Measurements from ENCODE around the gene PIP5KL1.

Gene PIP5KL1

GRCh38 chr9:127977009-127977883 is 46.7 kb upstream of the PIP5KL1 start:
- Histone ChIP-seq H3K27me3 (ENCODE audit: insufficient read depth, low read depth, severe bottlenecking) (no peaks in the 10 kb centered on the region), H3K36me3 (peaks cover 31% of the 10 kb centered on the region), H3K27ac (no peak overlapping the region), H3K4me3 (ENCODE audit: low read depth, low read length) (no peak overlapping the region), H3K9me3 (ENCODE audit: severe bottlenecking) (no peaks in the 10 kb centered on the region)
- DNase-seq = no peak
- TF ChIP-seq CTCF (IDR thresholded peaks at IDR 0.05; ENCODE audit: low read depth, low read length) = no peak

GRCh38 chr9:127976498-127976897 is 45.9 kb upstream of the PIP5KL1 start:
- Histone ChIP-seq H3K9me3 (ENCODE audit: severe bottlenecking) (no peaks in the 10 kb centered on the region), H3K27ac (no peak overlapping the region), H3K27me3 (ENCODE audit: insufficient read depth, low read depth, severe bottlenecking) (no peaks in the 10 kb centered on the region), H3K4me3 (ENCODE audit: low read depth, low read length) (no peak overlapping the region), H3K36me3 (peaks cover 31% of the 10 kb centered on the region)
- no peak for TF ChIP-seq CTCF (IDR thresholded peaks at IDR 0.05; ENCODE audit: low read depth, low read length)
- no peak for DNase-seq

GRCh38 chr9:127975376-127976315 is 45.1 kb upstream of the PIP5KL1 start:
- H3K4me3 ChIP-seq (ENCODE audit: low read depth, low read length) = no peak overlapping the region
- H3K27me3 ChIP-seq (ENCODE audit: insufficient read depth, low read depth, severe bottlenecking) = no peaks in the 10 kb centered on the region
- no peak for TF ChIP-seq CTCF (IDR thresholded peaks at IDR 0.05; ENCODE audit: low read depth, low read length)
- DNase-seq = no peak
- peaks cover 31% of the 10 kb centered on the region for H3K36me3 ChIP-seq
- H3K27ac ChIP-seq = no peak overlapping the region
- no peaks in the 10 kb centered on the region for H3K9me3 ChIP-seq (ENCODE audit: severe bottlenecking)

- no peak for TF ChIP-seq CTCF (IDR thresholded peaks at IDR 0.05; ENCODE audit: low read depth, low read length)
These were observed 44.2 kb upstream of the PIP5KL1 start for GRCh38 chr9:127974769-127975261.

GRCh38 chr9:127974001-127974768 is 43.6 kb upstream of the PIP5KL1 start:
- H3K36me3 ChIP-seq = peaks cover 31% of the 10 kb centered on the region
- H3K27ac ChIP-seq = no peak overlapping the region
- H3K4me3 ChIP-seq (ENCODE audit: low read depth, low read length) = no peak overlapping the region
- TF ChIP-seq CTCF (IDR thresholded peaks at IDR 0.05; ENCODE audit: low read depth, low read length) = no peak
- no peaks in the 10 kb centered on the region for H3K9me3 ChIP-seq (ENCODE audit: severe bottlenecking)
- H3K27me3 ChIP-seq (ENCODE audit: insufficient read depth, low read depth, severe bottlenecking) = no peaks in the 10 kb centered on the region
- no peak for DNase-seq

More at GRCh38 chr9:127974769-127975261, 44.2 kb upstream of the PIP5KL1 start:
- no peak overlapping the region for H3K4me3 ChIP-seq (ENCODE audit: low read depth, low read length)
- no peaks in the 10 kb centered on the region for H3K27me3 ChIP-seq (ENCODE audit: insufficient read depth, low read depth, severe bottlenecking)
- no peak for DNase-seq
- H3K27ac ChIP-seq = no peak overlapping the region
- H3K9me3 ChIP-seq (ENCODE audit: severe bottlenecking) = no peaks in the 10 kb centered on the region
- peaks cover 31% of the 10 kb centered on the region for H3K36me3 ChIP-seq

Data from WERI-Rb-1 (cell line).